Glutamatergic neuron (in vitro differentiated cells): ENCODE measurements around the gene MEGF9. TPM values are rescaled to one million over a fixed set of nuclear protein-coding genes. Genes with fewer than 3 reads are reported as not detected.

Experiments
- DNase-seq: peaks from one replicate; pipeline ENCODE4 v3.0.0; 2022
- H3K27ac Mint-ChIP-seq: one replicate; pipeline ENCODE4 v1.8.0; 2020; ENCODE audit warnings: mild to moderate bottlenecking, mixed read lengths, inconsistent platforms; ENCODE audit not compliant: unreplicated experiment
- H3K27me3 Mint-ChIP-seq: one replicate; pipeline ENCODE4 v1.8.0; 2020; ENCODE audit warnings: mild to moderate bottlenecking, moderate library complexity, mixed read lengths, inconsistent platforms; ENCODE audit not compliant: unreplicated experiment
- H3K36me3 Mint-ChIP-seq: one replicate; pipeline ENCODE4 v1.8.0; 2020; ENCODE audit warnings: mild to moderate bottlenecking, mixed read lengths, inconsistent platforms; ENCODE audit not compliant: unreplicated experiment
- H3K4me1 Mint-ChIP-seq: one replicate; pipeline ENCODE4 v1.8.0; 2020; ENCODE audit warnings: mild to moderate bottlenecking, low read depth, mixed read lengths, inconsistent platforms; ENCODE audit not compliant: unreplicated experiment
- H3K4me3 Mint-ChIP-seq: one replicate; pipeline ENCODE4 v1.8.0; 2020; ENCODE audit warnings: mild to moderate bottlenecking, mixed read lengths, inconsistent platforms; ENCODE audit not compliant: unreplicated experiment
- H3K9me3 Mint-ChIP-seq: one replicate; pipeline ENCODE4 v1.8.0; 2020; ENCODE audit warnings: mild to moderate bottlenecking, moderate library complexity, mixed read lengths, inconsistent platforms; ENCODE audit not compliant: unreplicated experiment
- CTCF ChIP-seq: fragments of 200-600 bp; sonication (generic); IDR thresholded peaks from one replicate; pipeline ENCODE4 v1.5.0; 2021; ENCODE audit not compliant: partially characterized antibody, unreplicated experiment
- total RNA-seq: library from RNA; stranded (reverse); fragmentation: NEBNext Ultra II Directional; extraction: Animal tissue kit (Norgen Biotek cat#: 25700); gene quantifications from one replicate; pipeline ENCODE4 v1.2.1, GENCODE V29; 2021; ENCODE audit not compliant: unreplicated experiment

MEGF9 gene
- total RNA-seq, 1 donor from 2014 or later: 25.4 TPM

GRCh38 chr9:120692901-120693699 is 21.2 kb downstream of the MEGF9 start:
- no peak for TF ChIP-seq CTCF
- Mint-ChIP-seq H3K27me3 (peaks cover 6% of the 10 kb centered on the region), H3K9me3 (peaks cover 2% of the 10 kb centered on the region), H3K4me1 (peaks cover 4% of the 10 kb centered on the region), H3K27ac (no peak overlapping the region), H3K4me3 (no peak overlapping the region), H3K36me3 (peaks cover 6% of the 10 kb centered on the region)
- DNase-seq: no peak

- no peak for DNase-seq
- no peak overlapping the region for H3K27ac Mint-ChIP-seq
These were observed 23.9 kb downstream of the MEGF9 start for GRCh38 chr9:120690372-120690771.

GRCh38 chr9:120689860-120690259 is 24.4 kb downstream of the MEGF9 start:
- H3K4me1 Mint-ChIP-seq: peaks cover 1% of the 10 kb centered on the region
- H3K27me3 Mint-ChIP-seq: peaks cover 2% of the 10 kb centered on the region
- no peak overlapping the region for H3K4me3 Mint-ChIP-seq
- DNase-seq: no peak
- TF ChIP-seq CTCF: no peak
- no peak overlapping the region for H3K27ac Mint-ChIP-seq
- peaks cover 6% of the 10 kb centered on the region for H3K36me3 Mint-ChIP-seq
- peaks cover 2% of the 10 kb centered on the region for H3K9me3 Mint-ChIP-seq

More at GRCh38 chr9:120690372-120690771, 23.9 kb downstream of the MEGF9 start:
- TF ChIP-seq CTCF: no peak
- peaks cover 6% of the 10 kb centered on the region for H3K36me3 Mint-ChIP-seq
- peaks cover 2% of the 10 kb centered on the region for H3K27me3 Mint-ChIP-seq
- H3K9me3 Mint-ChIP-seq: peaks cover 2% of the 10 kb centered on the region
- H3K4me1 Mint-ChIP-seq: peaks cover 1% of the 10 kb centered on the region
- no peak overlapping the region for H3K4me3 Mint-ChIP-seq

GRCh38 chr9:120688758-120689157 is 25.5 kb downstream of the MEGF9 start:
- Mint-ChIP-seq H3K4me1 (peaks cover 4% of the 10 kb centered on the region), H3K9me3 (peaks cover 2% of the 10 kb centered on the region), H3K36me3 (peaks cover 6% of the 10 kb centered on the region), H3K4me3 (no peak overlapping the region), H3K27ac (no peak overlapping the region), H3K27me3 (peaks cover 2% of the 10 kb centered on the region)
- DNase-seq: no peak
- no peak for TF ChIP-seq CTCF

GRCh38 chr9:120683150-120683549 is 31.1 kb downstream of the MEGF9 start:
- TF ChIP-seq CTCF: no peak
- no peaks in the 10 kb centered on the region for H3K27me3 Mint-ChIP-seq
- H3K9me3 Mint-ChIP-seq: no peaks in the 10 kb centered on the region
- H3K4me3 Mint-ChIP-seq: no peak overlapping the region
- no peak for DNase-seq
- no peak overlapping the region for H3K27ac Mint-ChIP-seq
- peaks cover 4% of the 10 kb centered on the region for H3K36me3 Mint-ChIP-seq
- peaks cover 3% of the 10 kb centered on the region for H3K4me1 Mint-ChIP-seq
